Testis (tissue), 2 donors: ENCODE measurements around the gene ACSF2.

Source experiments
- POLR2A ChIP-seq: fragments of 450-650 bp; IDR thresholded peaks from one replicate; pipeline ENCODE4 v1.6.1; 2017; ENCODE audit warnings: antibody characterized with exemption, mild to moderate bottlenecking, moderate library complexity
- TF ChIP-seq, protein P1 (sequence below), 3 experiments: fragments of 450-650 bp in 2 of 3; fragments of 200-600 bp in 1 of 3; sonication (generic) in 1 of 3; IDR thresholded peaks; one replicate each; pipeline ENCODE4 v1.5.1; 2016 to 2019; ENCODE audit warnings: antibody characterized with exemption in 3 of 3, mild to moderate bottlenecking in 2 of 3, moderate library complexity in 1 of 3

DNA sequence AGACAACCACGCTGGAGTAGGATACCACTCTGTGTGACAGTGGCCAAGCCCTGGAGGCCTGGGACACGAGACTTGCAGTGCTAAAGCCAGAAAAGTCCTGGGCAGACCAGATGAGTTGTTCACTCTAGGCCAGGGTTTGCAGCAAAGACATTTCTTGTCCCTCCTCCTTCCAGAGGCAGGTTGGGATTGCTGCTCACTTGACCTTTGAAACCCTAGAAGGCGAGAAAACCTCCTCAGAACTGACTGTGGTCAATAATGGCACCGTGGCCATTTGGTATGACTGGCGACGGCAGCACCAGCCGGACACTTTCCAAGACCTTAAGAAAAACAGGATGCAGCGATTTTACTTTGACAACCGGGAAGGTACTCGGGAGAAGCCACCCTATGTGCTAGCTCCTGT, 96.7 kb downstream of the ACSF2 start:
- TF ChIP-seq, protein P1, sequence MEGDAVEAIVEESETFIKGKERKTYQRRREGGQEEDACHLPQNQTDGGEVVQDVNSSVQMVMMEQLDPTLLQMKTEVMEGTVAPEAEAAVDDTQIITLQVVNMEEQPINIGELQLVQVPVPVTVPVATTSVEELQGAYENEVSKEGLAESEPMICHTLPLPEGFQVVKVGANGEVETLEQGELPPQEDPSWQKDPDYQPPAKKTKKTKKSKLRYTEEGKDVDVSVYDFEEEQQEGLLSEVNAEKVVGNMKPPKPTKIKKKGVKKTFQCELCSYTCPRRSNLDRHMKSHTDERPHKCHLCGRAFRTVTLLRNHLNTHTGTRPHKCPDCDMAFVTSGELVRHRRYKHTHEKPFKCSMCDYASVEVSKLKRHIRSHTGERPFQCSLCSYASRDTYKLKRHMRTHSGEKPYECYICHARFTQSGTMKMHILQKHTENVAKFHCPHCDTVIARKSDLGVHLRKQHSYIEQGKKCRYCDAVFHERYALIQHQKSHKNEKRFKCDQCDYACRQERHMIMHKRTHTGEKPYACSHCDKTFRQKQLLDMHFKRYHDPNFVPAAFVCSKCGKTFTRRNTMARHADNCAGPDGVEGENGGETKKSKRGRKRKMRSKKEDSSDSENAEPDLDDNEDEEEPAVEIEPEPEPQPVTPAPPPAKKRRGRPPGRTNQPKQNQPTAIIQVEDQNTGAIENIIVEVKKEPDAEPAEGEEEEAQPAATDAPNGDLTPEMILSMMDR (IDR thresholded peaks at IDR 0.05): no peak
- TF ChIP-seq POLR2A: no peak
